Measurements from ENCODE around the gene CLCN7.

DNA sequence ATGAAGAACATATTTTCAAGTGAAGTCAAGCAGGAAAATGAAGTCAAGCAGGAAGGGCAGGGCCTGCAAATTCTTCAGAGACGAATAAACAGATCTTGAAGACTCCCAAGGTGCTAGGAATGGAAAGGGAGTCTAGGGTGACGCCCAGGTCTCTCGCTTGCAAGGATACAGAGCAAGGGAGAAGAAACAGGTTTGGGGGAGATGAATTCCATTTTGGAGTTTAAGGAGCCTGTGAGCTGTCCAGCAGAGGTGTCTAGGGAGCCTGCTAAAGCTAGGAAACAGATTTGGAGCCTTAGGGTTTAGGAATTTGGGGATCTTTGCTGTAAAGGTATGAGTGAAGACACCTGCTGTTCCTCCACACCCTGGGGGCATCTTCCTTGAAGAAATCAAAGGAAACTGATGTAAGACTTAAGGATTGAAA, 58.3 kb downstream of the CLCN7 start:
- TF ChIP-seq, protein P1, sequence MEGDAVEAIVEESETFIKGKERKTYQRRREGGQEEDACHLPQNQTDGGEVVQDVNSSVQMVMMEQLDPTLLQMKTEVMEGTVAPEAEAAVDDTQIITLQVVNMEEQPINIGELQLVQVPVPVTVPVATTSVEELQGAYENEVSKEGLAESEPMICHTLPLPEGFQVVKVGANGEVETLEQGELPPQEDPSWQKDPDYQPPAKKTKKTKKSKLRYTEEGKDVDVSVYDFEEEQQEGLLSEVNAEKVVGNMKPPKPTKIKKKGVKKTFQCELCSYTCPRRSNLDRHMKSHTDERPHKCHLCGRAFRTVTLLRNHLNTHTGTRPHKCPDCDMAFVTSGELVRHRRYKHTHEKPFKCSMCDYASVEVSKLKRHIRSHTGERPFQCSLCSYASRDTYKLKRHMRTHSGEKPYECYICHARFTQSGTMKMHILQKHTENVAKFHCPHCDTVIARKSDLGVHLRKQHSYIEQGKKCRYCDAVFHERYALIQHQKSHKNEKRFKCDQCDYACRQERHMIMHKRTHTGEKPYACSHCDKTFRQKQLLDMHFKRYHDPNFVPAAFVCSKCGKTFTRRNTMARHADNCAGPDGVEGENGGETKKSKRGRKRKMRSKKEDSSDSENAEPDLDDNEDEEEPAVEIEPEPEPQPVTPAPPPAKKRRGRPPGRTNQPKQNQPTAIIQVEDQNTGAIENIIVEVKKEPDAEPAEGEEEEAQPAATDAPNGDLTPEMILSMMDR (IDR thresholded peaks at IDR 0.05): no peak
- no peak for TF ChIP-seq POLR2A (IDR thresholded peaks at IDR 0.05)
- TF ChIP-seq POLR2AphosphoS5 (IDR thresholded peaks at IDR 0.05): no peak
- TF ChIP-seq EP300 (IDR thresholded peaks at IDR 0.05): no peak

Data from gastroesophageal sphincter (tissue), 3 donors.